NCI-H82 (cell line): ENCODE results near the gene CENPS.
"Not testable (repeated sequence)": the region's sequence is repeated elsewhere in the genome, so short reads cannot be mapped to it uniquely, and the experiment has no call there.

Experiments
- DNase-seq: peaks from one replicate; lab custom pipeline; 2025; lab: John Stamatoyannopoulos, UW

Gene CENPS

DNA sequence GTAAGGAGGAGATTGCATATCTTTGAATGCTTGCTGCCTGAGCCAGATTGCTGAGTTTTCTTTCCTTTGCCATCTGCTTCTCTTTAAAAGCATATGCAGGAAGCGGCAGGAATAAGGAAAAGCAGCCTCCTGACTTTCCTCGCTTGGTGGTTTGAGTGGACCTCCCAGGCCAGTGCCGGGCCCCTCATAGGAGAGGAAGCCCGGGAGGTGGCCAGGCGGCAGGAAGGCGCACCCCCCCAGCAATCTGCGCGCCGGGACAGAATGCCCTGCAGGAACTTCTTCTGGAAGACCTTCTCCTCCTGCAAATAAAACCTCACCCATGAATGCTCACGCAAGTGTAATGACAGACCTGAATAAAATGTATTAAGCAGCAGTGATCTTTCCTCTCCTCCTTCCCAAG is 21.1 kb downstream of the CENPS start:
- DNase-seq: no peak

GRCh38 chr1:10456048-10456447 is 25.8 kb downstream of the CENPS start:
- DNase-seq: no peak

- DNase-seq: no peak
Measured at GRCh38 chr1:10456661-10457060, 26.4 kb downstream of the CENPS start.

GRCh38 chr1:10457462-10457861 is 27.2 kb downstream of the CENPS start:
- DNase-seq: not testable (repeated sequence)

GRCh38 chr1:10457875-10458274 is 27.6 kb downstream of the CENPS start:
- DNase-seq: no peak

- DNase-seq: no peak
Measured at GRCh38 chr1:10459184-10459583, 29.0 kb downstream of the CENPS start.

DNA sequence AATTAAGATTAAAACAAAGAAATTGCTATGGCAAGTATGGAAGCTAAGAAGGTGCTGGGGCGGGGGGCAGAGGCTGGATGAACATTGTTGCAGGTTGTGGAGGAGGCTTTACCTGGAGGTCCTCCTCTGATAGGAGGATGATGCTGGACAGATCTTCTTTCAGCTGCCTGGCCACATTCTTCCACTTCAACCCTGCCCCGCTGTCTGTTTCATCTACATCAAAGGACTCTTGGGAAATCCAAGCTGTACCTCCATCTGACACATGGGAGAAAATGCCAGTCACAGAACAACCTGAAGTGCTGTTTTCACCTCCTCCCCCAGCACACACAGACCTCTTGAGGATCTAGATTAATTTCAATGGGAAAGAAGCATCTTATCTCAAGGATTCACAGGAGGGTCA is 36.8 kb downstream of the CENPS start:
- DNase-seq: no peak

GRCh38 chr1:10470043-10470442 is 39.8 kb downstream of the CENPS start:
- no peak for DNase-seq

DNA sequence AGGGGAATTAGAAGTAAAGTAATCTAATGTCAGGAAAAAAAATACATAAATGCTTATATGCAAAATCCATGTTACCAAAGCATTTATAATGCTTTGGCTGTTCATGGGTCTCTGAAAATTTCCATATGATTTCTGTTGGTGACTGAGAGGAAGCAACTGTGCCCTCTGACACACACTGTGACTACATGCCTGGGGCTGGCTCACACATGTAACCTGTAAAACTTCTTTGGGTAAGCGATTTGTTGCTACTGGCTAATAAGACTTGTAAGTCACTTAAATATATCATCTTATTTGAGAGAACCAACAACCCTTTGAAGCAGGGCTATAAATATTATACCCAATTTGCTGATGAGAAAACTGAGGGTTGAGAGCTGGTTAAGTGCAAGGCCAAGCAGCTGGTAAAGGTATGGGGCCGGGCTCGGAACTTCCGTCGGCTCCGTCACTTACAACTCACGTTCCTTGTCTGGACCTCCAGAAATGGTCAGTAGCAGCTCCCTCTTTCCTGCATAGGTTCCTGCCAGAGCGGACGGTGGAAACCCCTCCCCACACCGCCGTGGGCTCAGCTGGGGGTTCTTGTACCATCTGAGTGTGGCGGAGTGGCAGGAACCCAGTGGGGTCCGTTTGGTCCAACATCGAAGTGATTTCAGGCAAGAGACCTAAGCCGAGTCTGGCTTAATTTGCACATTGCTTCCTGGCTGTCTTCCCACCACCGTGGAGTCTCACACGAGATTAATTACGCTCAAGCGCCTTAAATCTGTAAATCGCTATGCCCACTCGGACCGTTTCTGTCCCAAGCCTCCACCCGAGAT is 41.4 kb downstream of the CENPS start:
- DNase-seq: peak; percentile 79

DNA sequence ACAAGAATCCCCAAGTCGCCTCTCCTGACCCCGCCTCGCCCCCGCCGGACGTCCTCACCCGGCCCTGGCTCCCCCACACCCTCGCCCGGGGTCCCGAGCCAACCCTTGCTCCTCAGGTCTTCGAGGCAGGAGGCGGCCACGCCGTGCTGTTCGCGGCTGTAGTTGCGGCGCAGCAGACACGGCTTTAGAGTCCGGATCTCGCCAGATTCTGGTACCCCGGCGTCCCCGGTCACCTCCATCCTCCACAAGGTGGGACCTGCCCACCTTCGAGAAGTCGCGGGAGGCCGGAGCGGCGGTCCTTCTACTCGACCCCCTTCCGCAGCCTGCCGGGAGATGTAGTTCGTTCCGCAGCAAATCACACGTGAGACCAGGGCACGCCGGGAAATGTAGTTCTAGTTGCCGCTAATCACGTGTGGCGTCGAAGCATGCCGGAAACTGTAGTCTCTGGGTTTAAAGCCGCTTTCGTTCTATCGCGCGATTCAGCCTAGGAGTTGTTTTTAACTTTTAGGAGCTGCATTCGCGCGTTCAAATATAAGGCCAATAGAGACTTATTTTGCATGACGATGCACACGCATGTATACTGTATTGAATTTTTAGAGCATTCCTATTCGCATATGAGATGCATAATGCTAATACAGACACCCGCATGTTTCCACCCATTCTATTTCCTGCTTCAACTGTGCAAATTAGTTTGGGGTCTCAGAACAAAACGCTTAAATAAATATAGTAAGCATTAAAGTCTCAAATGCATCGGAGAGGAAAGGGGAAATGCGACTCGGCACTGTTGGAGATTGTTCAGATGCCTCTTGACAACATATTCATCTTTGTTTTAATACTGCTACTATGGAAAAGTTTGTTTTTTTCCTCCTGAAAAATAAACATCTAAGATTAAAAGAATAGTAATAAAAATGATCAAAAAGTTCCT is 42.2 kb downstream of the CENPS start, which contains the start of gene DFFA:
TSS of gene DFFA (minus strand) at position 310 of the 925 bp plus-strand sequence. CDS start at position 239, 71 bp downstream.
- peak; percentile 99 for DNase-seq

GRCh38 chr1:10473145-10473765 is 43.0 kb downstream of the CENPS start:
- DNase-seq: no peak

GRCh38 chr1:10474309-10474612 is 44.0 kb downstream of the CENPS start:
- not testable (repeated sequence) for DNase-seq

DNA sequence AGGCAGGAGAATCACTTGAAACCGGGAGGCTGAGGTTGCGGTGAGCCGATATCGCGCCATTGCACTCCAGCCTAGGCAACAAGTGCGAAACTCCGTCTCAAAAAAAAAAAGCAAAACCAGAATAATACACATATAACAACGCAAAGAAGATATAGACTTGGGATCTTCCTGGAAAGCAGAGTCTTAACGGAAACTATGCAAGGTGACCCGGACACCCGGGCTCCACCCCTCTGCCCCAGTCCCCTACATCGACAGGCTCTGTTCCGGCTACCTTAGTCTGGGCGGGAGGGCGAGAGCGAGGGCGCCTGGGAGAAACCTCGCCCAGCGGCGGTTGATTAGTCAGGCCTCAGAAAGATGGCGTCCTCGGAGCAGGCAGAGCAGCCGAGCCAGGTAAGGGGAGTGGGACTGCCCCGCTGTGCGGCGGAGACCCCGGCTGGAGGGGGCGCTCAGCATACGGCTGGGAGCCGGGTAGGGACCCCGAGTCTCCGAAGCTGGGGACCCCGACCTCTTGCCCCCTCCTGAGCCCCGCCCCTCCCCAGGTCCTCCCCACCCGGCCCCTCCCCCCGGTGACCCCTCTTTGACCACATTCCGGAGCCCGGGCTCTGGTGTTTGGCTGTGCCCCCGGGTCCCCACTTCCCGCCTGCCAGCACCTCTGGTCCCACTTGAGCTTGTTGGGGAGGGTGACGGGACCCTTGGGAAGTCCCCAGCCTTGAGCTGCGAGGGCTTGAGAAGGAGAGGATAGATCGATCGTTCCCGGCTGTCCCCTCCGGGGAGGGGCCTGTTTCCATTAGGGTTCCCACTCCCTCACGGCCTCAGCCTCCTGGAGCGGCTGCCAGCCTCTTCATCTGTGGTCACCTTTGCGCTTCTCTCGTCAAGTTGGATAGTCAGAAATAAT is 44.6 kb downstream of the CENPS start, which contains the start of gene PEX14:
TSS of gene PEX14 (plus strand) at position 338 of the 895 bp plus-strand sequence. CDS start at position 355, 17 bp downstream.
- DNase-seq: peak; percentile 96

- no peak for DNase-seq
Measured at GRCh38 chr1:10475510-10475909, 45.3 kb downstream of the CENPS start.

DNA sequence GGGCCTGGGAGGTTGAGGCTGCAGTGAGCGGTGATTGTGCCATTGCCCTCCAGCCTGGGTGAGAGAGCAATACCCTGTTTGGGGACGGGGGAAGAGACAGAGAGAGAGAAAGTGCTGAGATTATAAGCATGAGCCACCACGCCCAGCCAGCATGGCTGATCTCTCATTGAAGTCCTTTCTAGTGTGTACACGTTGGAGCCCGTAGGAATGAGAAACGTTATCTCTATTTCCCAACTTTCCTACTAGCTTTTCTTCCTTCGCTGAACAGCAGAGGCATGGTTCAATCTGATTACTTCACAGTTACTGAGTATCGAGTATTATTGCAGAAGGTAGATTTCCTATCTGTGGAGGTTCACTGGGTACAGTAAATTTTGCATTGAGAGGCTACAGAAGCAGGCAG is 49.1 kb downstream of the CENPS start:
- no peak for DNase-seq

DNA sequence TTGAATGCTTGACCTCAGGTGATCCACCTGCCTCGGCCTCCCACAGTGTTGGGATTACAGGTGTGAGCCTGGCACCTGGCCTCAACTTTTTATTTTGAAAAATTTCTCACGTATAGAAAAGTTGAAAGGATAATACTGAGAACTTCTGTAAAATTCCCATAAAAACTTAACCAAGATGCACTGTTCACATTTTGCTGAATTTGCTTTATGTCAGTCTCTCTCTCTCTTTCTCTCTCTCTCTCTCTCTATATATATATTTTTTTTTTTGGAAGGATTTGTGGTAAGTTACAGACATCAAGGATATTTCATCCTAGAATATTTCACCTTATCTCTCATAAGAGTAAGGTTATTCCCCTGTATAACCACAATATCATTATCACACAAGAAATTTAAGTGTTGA is 50.4 kb downstream of the CENPS start:
- DNase-seq: no peak

GRCh38 chr1:10484521-10484920 is 54.3 kb downstream of the CENPS start:
- no peak for DNase-seq

DNA sequence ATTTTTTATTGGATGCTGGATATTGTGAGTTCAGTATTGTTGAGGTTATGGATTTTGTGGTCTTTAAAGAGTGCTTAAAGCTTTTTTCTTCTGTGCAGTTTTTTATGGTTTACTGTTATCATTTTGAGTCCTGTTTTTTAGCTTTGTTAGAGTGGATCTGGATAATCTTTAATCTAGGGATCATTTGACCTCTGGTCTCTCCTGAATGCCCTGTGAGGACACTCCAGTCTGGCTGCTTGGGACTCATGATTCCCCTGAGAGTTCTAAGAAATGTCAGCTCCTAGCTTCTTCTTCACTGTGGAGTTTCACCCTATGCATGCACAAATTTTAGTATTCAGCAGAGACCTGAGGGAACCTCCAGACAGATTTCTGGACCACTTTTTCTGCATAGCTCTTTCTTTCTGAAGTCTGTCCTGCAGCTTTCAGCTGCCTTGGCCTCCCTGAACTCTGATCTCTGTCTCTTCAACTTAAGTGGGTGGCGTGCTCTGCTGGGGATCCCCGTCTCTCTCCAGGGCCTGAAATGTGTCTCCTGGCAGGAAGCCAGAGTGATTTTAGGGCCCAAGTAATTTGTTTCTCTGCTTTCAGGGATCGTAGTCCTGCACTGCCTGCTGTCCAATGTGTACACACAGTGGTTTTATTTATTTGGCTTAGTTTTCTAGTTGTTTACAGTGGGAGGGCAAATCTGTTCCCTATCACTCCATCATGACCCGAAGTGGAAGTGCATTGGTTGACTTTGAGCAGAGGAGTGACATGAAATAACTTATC is 59.2 kb downstream of the CENPS start:
- DNase-seq: no peak

- DNase-seq: no peak
Measured at GRCh38 chr1:10490286-10490970, 60.2 kb downstream of the CENPS start.
